HUES6 (cell line): Measurements from ENCODE around the gene SOCS1.

Experiments used
- H3K27ac ChIP-seq: 2 replicates; pipeline ENCODE4 v1.7.0; 2013; ENCODE audit warnings: low read depth, mild to moderate bottlenecking, low read length, inconsistent platforms
- H3K27me3 ChIP-seq: 2 replicates; pipeline ENCODE4 v1.6.1; 2013; ENCODE audit warnings: low read length; ENCODE audit not compliant: control insufficient read depth, insufficient read depth
- H3K36me3 ChIP-seq: 2 replicates; pipeline ENCODE4 v1.6.1; 2013; ENCODE audit warnings: low read length; ENCODE audit not compliant: control insufficient read depth, insufficient read depth
- H3K4me1 ChIP-seq: 2 replicates; pipeline ENCODE4 v1.6.1; 2013; ENCODE audit warnings: low read length; ENCODE audit not compliant: control insufficient read depth, insufficient read depth
- H3K4me3 ChIP-seq: 2 replicates; pipeline ENCODE4 v1.5.1; 2013; ENCODE audit warnings: low read depth, low read length
- H3K9ac ChIP-seq: one replicate; pipeline ENCODE4 v1.6.1; 2013; ENCODE audit warnings: mild to moderate bottlenecking, low read length
- H3K9me3 ChIP-seq: 2 replicates; pipeline ENCODE4 v1.6.1; 2013; ENCODE audit warnings: low read depth, low read length; ENCODE audit not compliant: control insufficient read depth, insufficient read depth

Gene SOCS1

DNA sequence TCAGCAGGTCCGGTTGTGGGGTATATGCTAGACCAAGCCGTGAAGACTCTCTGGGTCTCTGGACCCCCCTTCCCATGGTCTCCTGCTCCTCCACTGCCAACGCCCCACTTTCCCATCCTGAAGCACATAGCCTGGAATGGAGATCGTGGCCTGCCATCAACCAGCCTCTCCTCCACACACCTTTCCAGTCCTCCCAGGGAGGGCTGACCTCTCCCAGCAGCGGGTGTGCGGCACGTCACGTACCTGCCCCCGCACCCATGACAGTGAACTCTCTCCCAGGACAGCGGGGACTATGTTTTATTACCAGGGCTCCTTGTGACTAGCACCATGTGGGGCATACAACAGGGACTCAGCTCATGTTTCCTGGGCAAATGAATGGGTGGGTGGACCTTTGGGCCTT is 15.6 kb upstream of the SOCS1 start:
- H3K9ac ChIP-seq, result no peak overlapping the region
- H3K27me3 ChIP-seq, result no peaks in the 10 kb centered on the region
- H3K27ac ChIP-seq, result no peak overlapping the region
- peaks cover 11% of the 10 kb centered on the region; the same call in 1 of the 2 replicates for H3K4me1 ChIP-seq
- H3K36me3 ChIP-seq, result no peaks in the 10 kb centered on the region
- no peak overlapping the region for H3K4me3 ChIP-seq
- no peaks in the 10 kb centered on the region for H3K9me3 ChIP-seq

DNA sequence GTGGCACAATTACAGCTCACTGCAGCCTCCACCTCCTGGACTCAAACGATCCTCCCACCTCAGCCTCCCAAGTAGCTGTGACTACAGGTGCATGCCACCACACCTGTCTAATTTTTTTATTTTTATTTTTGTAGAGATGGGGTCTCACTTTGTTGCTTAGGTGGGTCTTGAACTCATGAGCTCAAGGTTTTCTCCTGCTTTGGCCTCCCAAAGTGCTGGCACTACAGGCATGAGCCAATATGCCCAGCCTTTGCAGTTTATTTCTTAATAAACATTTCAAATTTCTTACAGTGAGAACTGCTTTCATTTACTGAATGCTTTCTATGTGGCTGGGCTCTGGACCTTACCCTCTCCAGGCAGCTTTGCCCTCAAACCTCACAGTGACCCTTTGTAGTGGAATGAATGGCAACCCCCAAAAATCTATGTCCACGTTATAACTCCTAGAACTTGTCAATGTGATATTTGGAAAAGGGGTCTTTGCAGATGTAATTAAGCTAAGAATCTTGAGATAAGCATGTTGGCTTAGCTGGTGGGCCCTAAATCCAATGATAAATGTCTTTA is 14.7 kb upstream of the SOCS1 start:
- peaks cover 11% of the 10 kb centered on the region; the same call in 1 of the 2 replicates for H3K4me1 ChIP-seq

DNA sequence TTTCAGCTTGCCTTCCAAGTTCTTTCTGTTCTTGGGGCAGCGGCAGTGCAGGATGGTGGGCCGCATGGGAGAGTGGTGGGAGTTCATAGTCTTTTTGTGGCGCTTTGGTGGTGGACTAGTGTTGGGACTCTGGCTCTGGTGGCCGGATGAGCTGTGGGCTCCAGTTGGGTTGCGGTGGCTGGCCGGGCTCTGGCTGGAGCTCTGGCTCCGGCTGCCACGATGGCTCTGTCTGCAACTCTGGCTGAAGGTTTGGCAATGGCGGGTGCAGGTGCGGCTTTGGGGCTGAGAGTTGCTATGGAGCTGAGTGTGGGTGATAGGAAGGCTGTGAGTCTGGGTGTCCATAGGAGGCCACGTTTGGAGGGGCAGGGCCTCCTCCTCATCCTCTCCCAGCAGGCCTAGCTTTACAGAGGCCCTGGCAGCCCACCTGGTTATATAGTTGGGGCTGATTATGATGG is 12.9 kb upstream of the SOCS1 start, which contains the start of gene TNP2:
Gene TNP2 (minus strand): TSS at position 405 of the 455 bp plus-strand sequence. CDS start 63 bp downstream, at position 342.
- Histone ChIP-seq H3K9me3 (no peaks in the 10 kb centered on the region), H3K4me1 (peaks cover 11% of the 10 kb centered on the region; the same call in 1 of the 2 replicates), H3K27ac (no peak within 1 kb of the TSS), H3K27me3 (no peaks in the 10 kb centered on the region), H3K9ac (no peak within 1 kb of the TSS), H3K36me3 (no peaks in the 10 kb centered on the region), H3K4me3 (no peak within 1 kb of the TSS)

More for the DNA sequence above, 14.7 kb upstream of the SOCS1 start:
- Histone ChIP-seq H3K4me3 (no peak overlapping the region), H3K9me3 (no peaks in the 10 kb centered on the region), H3K36me3 (no peaks in the 10 kb centered on the region), H3K9ac (no peak overlapping the region), H3K27me3 (no peaks in the 10 kb centered on the region), H3K27ac (no peak overlapping the region)

DNA sequence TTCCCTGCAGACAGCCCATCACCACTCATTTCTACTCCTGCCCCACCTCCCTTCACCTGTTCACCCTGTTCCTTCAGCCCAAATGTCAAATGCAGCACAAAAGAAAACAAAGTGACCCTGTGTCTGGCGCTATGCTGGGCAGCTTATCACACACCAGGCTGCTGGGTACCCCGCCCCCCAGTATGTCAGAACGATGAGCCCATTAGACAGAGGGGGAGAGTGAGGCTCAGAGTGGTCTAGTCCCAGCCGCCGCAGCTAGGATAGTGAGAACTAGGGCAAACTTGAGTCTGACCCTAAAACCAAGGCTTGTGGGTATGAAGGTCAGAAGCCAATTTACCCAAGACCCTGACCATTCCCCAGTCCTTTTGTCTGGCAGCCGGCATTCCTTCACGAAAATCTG is 9.1 kb upstream of the SOCS1 start:
- H3K27ac ChIP-seq, result no peak overlapping the region
- H3K4me1 ChIP-seq, result 0 out of 2 replicates have a peak, but pooled peaks cover 8% of the 10 kb centered on the region
- no peak overlapping the region for H3K9ac ChIP-seq

DNA sequence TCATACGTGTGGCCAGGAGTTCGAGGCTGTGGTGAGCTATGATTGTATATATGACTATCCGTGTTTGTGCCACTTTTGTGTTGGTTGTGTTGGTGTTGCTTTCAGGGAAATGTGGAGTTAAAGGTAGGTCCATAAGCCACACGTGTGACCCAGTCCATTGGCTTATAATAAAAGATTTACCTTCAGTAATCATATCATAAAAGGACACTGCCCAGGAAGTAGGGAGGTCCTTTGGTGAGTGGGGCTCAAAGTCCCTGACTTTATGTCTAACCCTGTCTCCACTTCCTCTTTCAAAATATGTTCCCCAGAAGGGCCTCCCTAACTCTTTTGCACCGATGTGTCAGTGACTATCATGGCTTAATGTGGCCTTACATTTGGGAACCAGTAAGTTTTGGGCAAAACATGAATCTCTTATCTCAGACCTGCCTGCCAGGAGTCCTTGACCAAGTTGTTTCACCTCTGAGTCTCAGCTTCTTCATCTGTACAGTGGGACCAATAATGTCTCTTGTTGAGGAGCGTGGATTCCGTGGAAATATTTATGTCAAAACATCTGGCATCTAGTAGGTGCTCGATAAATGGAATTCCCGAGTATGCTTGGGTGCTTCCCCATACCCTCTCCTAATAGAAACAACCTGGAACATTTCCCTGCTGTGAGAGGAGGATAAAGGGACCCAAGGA is 8.3 kb upstream of the SOCS1 start:
- Histone ChIP-seq H3K36me3 (no peaks in the 10 kb centered on the region), H3K4me1 (0 out of 2 replicates have a peak, but pooled peaks cover 8% of the 10 kb centered on the region), H3K9ac (no peak overlapping the region), H3K27me3 (no peaks in the 10 kb centered on the region), H3K4me3 (no peak overlapping the region), H3K27ac (no peak overlapping the region), H3K9me3 (no peaks in the 10 kb centered on the region)

More for the DNA sequence above, 9.1 kb upstream of the SOCS1 start:
- Histone ChIP-seq H3K4me3 (no peak overlapping the region), H3K36me3 (no peaks in the 10 kb centered on the region), H3K9me3 (no peaks in the 10 kb centered on the region), H3K27me3 (no peaks in the 10 kb centered on the region)

DNA sequence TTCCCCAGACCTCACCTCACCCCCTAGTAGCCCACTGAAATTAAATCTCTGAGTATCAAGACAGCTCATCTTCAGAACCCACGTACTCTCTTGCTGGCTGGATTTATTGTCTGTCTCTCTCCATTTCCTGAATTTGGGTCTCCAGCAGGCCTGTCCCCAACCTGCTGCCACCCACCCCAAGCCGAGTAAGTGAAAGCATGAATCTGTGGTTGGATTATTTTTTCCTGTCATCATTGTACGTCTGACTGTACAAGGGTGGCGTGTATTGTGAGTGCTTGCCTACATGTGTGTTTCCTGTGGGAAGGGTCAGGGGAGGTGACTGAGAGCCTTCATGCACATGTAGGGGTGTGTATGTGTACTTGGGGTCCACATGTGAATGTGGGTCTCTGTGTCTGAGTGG is 7.7 kb upstream of the SOCS1 start:
- Histone ChIP-seq H3K4me1 (0 out of 2 replicates have a peak, but pooled peaks cover 8% of the 10 kb centered on the region), H3K27me3 (no peaks in the 10 kb centered on the region), H3K9me3 (no peaks in the 10 kb centered on the region), H3K4me3 (no peak overlapping the region), H3K27ac (no peak overlapping the region), H3K9ac (no peak overlapping the region), H3K36me3 (no peaks in the 10 kb centered on the region)

DNA sequence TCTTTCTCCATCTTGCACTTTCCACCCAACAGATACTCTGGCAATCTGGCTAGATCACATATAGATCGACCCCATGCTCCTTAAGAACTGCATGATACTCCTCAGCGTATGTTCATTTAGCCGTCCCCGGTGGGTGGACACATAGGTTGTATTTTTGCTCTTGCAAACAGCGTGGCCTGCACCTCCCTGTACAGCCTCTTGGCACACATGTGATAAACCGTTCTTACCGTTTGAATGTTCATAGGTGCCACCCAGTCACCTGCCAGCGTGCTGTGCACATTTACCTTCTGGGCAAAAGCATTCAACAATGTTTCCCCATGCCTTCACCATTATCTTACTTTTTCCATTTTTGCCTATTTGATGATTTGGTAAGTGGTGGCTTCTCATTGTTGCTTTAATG is 6.9 kb upstream of the SOCS1 start:
- no peak overlapping the region for H3K4me3 ChIP-seq
- H3K9me3 ChIP-seq, result no peaks in the 10 kb centered on the region
- H3K27ac ChIP-seq, result no peak overlapping the region
- no peak overlapping the region for H3K9ac ChIP-seq
- H3K27me3 ChIP-seq, result no peaks in the 10 kb centered on the region
- no peaks in the 10 kb centered on the region for H3K36me3 ChIP-seq
- H3K4me1 ChIP-seq, result 0 out of 2 replicates have a peak, but pooled peaks cover 8% of the 10 kb centered on the region

DNA sequence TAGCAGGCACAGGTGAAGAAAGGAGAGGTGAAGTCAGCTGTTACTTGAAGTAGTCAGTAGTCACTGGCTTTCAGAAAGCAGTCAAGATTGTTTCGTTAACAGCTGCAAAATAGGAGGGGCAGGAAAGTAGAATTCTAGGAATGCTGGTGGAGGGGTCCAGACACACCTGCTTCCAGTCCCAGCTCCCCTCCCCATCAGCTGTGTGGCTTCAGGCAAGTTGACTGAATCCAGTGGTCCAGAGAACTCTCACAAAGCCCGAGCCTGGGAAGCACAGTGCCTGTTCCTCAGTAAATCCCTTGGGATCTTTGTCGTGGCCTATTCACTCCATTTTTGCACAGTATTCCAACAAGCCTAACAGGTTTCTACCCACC is 4.6 kb upstream of the SOCS1 start:
- H3K27ac ChIP-seq, result no peak overlapping the region
- no peaks in the 10 kb centered on the region for H3K27me3 ChIP-seq
- H3K9me3 ChIP-seq, result no peaks in the 10 kb centered on the region
- no peaks in the 10 kb centered on the region for H3K36me3 ChIP-seq
- H3K4me3 ChIP-seq, result no peak overlapping the region
- peaks cover 15% of the 10 kb centered on the region; the same call in 1 of the 2 replicates for H3K4me1 ChIP-seq
- no peak overlapping the region for H3K9ac ChIP-seq

DNA sequence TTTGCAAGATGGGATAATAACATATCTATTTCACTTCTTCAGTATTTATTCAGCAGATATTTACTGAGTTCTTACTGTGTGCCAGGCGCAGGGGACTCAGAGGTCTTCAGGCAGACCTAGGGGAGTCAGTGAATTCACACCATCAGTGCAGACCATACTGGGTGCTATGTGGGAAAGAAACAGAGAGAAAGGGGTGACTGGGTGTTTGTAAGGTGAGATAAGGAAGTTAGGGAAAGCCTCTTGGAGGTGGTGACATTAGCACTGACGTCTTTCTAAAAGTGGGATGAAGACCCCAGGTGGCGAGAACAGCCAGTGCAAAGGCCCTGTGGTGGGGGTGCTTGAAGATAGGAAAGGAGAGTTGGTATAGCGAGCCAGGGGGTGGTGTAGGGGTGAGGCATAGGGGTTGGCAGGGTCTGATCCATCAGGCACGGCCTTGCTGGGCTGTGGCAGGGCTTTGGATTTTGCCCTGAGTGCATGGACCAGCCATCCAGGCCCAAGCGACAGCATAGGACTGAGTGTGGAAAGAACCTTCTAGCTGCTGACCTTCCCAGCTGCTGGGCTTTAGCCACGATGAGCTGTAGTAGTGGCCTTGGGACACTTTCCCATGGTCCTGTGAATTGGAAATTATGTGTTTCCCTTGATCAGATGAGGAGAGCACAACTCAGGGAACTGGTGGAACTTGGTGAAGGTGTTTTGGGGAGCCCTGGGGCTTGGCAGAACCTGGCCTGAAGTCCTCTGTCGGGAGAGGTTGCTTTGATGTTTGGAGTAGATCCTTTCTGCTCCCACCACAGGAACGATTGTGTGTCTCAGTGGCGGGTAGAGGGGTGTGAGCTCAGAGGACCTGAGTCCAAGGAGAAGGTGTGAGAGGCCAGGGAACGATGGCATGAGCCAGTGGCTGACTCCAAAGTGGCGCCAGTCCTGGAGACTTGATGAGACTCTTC is 3.9 kb upstream of the SOCS1 start:
- Histone ChIP-seq H3K27me3 (no peaks in the 10 kb centered on the region), H3K4me1 (peaks cover 15% of the 10 kb centered on the region; the same call in 1 of the 2 replicates), H3K27ac (no peak overlapping the region), H3K36me3 (peaks cover under 1% of the 10 kb centered on the region; the same call in 1 of the 2 replicates), H3K9ac (no peak overlapping the region), H3K4me3 (no peak overlapping the region), H3K9me3 (no peaks in the 10 kb centered on the region)

DNA sequence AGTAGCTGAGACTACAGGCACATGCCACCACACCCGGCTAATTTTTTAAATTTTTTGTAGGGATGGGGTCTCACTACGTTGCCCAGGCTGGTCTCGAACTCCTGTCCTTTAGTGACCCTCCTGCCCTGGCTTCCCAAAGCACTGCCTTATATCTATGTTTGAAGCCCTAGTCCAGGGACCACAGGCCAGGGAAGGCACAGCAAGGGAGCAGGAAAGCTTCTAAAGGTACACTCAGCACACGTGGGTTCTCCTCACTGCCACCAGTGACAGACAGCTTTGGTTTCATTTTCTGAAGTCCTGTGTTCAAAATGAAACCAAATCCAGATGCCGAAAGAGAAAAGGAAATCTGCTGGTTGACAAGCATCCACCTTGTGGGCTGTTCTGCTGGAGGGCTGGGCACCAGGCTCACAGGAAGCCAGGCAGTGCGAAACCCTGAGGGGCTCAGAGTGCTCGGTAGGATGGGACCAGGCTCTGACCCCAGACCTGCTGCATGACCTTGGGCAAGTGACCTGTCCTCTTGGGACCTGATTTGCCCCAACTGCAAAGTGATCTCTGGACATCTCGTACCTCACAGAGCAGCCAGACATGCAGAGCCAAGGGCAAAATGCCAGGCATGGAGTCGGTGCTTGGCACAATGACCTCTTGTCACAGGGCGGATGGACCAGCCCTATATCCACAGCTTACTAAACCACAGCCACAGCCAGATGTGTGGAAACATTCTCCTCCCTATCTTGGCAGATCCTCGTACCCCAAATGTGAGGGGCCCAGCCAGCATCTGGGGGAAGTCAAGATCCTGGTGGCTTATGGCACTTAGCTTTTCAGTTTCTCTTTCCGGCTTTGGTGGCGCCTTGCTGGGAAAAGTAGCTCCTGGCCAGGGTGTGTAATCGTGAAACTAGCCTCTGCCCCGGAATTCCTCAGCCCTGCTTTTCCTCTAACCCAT is 2.8 kb upstream of the SOCS1 start:
- no peaks in the 10 kb centered on the region for H3K9me3 ChIP-seq
- peaks cover 11% of the 10 kb centered on the region for H3K36me3 ChIP-seq
- peaks cover 18% of the 10 kb centered on the region for H3K4me1 ChIP-seq
- H3K4me3 ChIP-seq, result no peak overlapping the region
- H3K27me3 ChIP-seq, result no peaks in the 10 kb centered on the region
- no peak overlapping the region for H3K9ac ChIP-seq
- no peak overlapping the region for H3K27ac ChIP-seq
